ENCODE measurements around the gene MIDN.
A peak's percentile ranks its signal among the peaks of the same experiment; 100 is the strongest.

The MIDN gene

GRCh38 chr19:1250437-1251260 lies 2.3 kb downstream of the MIDN start:
- peaks cover 69% of the 10 kb centered on the region for H3K36me3 Mint-ChIP-seq (ENCODE audit: insufficient read depth)
- H3K4me1 Mint-ChIP-seq (ENCODE audit: low read depth in 2 of 2) = peaks cover 5 to 17% of the 10 kb centered on the region in 2 donors
- DNase-seq = peak; percentile 61 to 65 (median 61)
- no peak for ATAC-seq (replicated peaks)
- peak overlapping the region; percentile 95 to 97 for H3K27ac Mint-ChIP-seq
- no peaks in the 10 kb centered on the region for H3K27me3 Mint-ChIP-seq
- H3K4me3 Mint-ChIP-seq = peak overlapping the region; percentile 91 to 95
- H3K9me3 Mint-ChIP-seq = no peaks in the 10 kb centered on the region

GRCh38 chr19:1251330-1252220 lies 3.2 kb downstream of the MIDN start:
- H3K27me3 Mint-ChIP-seq = no peaks in the 10 kb centered on the region
- no peaks in the 10 kb centered on the region for H3K9me3 Mint-ChIP-seq
- peaks cover 76% of the 10 kb centered on the region for H3K36me3 Mint-ChIP-seq (ENCODE audit: insufficient read depth)
- no peak for ATAC-seq (replicated peaks)
- peak overlapping the region; percentile 95 to 97 for H3K27ac Mint-ChIP-seq
- H3K4me1 Mint-ChIP-seq (ENCODE audit: low read depth in 2 of 2) = peaks cover 5 to 17% of the 10 kb centered on the region in 2 donors
- H3K4me3 Mint-ChIP-seq = peak overlapping the region; percentile 91 to 95
- DNase-seq = peak; percentile 48 to 56 (median 51)

GRCh38 chr19:1252221-1252820 lies 3.9 kb downstream of the MIDN start:
- DNase-seq = peak; percentile 65 to 67 (median 66)
- H3K9me3 Mint-ChIP-seq = no peaks in the 10 kb centered on the region
- peaks cover 5 to 18% of the 10 kb centered on the region in 2 donors for H3K4me1 Mint-ChIP-seq (ENCODE audit: low read depth in 2 of 2)
- no peaks in the 10 kb centered on the region for H3K27me3 Mint-ChIP-seq
- H3K27ac Mint-ChIP-seq = peak overlapping the region; percentile 95 to 97
- H3K36me3 Mint-ChIP-seq (ENCODE audit: insufficient read depth) = peaks cover 76% of the 10 kb centered on the region
- ATAC-seq (replicated peaks) = peak; percentile 19
- H3K4me3 Mint-ChIP-seq = peak overlapping the region; percentile 91 to 95

- Mint-ChIP-seq H3K4me1 (ENCODE audit: low read depth in 2 of 2) (peaks cover 12 to 23% of the 10 kb centered on the region in 2 donors), H3K27me3 (no peaks in the 10 kb centered on the region), H3K27ac (peak overlapping the region; percentile 95 to 97), H3K9me3 (no peaks in the 10 kb centered on the region), H3K36me3 (ENCODE audit: insufficient read depth) (peaks cover 81% of the 10 kb centered on the region), H3K4me3 (peak overlapping the region; percentile 91 to 95)
- ATAC-seq (replicated peaks) (peak; percentile 26), DNase-seq (peak; percentile 75 to 78 (median 78))
These were observed 4.6 kb downstream of the MIDN start for GRCh38 chr19:1252821-1253513.

- DNase-seq = no peak
- Mint-ChIP-seq H3K27ac (peak overlapping the region; percentile 95 to 97), H3K9me3 (no peaks in the 10 kb centered on the region), H3K36me3 (ENCODE audit: insufficient read depth) (peaks cover 87% of the 10 kb centered on the region), H3K4me3 (peak overlapping the region; percentile 91 to 95), H3K4me1 (ENCODE audit: low read depth in 2 of 2) (peaks cover 14 to 24% of the 10 kb centered on the region in 2 donors), H3K27me3 (no peaks in the 10 kb centered on the region)
- ATAC-seq (replicated peaks) = no peak
These were observed 5.2 kb downstream of the MIDN start for GRCh38 chr19:1253514-1254080.

- ATAC-seq (replicated peaks) (no peak), DNase-seq (no peak)
- Mint-ChIP-seq H3K27ac (no peak overlapping the region), H3K4me1 (ENCODE audit: low read depth in 2 of 2) (peaks cover 19 to 26% of the 10 kb centered on the region in 2 donors), H3K36me3 (ENCODE audit: insufficient read depth) (peaks cover 92% of the 10 kb centered on the region), H3K9me3 (no peaks in the 10 kb centered on the region), H3K27me3 (no peaks in the 10 kb centered on the region), H3K4me3 (peak overlapping the region; percentile 44 to 91)
These were observed 5.7 kb downstream of the MIDN start for GRCh38 chr19:1254081-1254527.

- ATAC-seq (replicated peaks) = no peak
- H3K4me1 Mint-ChIP-seq (ENCODE audit: low read depth in 2 of 2) = peaks cover 23 to 31% of the 10 kb centered on the region in 2 donors
- no peaks in the 10 kb centered on the region for H3K9me3 Mint-ChIP-seq
- peak overlapping the region; percentile 44 to 91 for H3K4me3 Mint-ChIP-seq
- no peaks in the 10 kb centered on the region for H3K27me3 Mint-ChIP-seq
- H3K27ac Mint-ChIP-seq = peak overlapping the region; percentile 19 to 90
- DNase-seq = no peak
- peaks cover 96% of the 10 kb centered on the region for H3K36me3 Mint-ChIP-seq (ENCODE audit: insufficient read depth)
These were observed 6.3 kb downstream of the MIDN start for GRCh38 chr19:1254530-1255185.

GRCh38 chr19:1255186-1256161 lies 7.1 kb downstream of the MIDN start:
- Mint-ChIP-seq H3K27me3 (no peaks in the 10 kb centered on the region), H3K36me3 (ENCODE audit: insufficient read depth) (peaks cover 100% of the 10 kb centered on the region), H3K4me3 (peak overlapping the region; percentile 44 to 91), H3K9me3 (no peaks in the 10 kb centered on the region), H3K27ac (peak overlapping the region; percentile 19 to 90), H3K4me1 (ENCODE audit: low read depth in 2 of 2) (peaks cover 27 to 33% of the 10 kb centered on the region in 2 donors)
- DNase-seq (no peak), ATAC-seq (replicated peaks) (no peak)

GRCh38 chr19:1256646-1257474 lies 8.5 kb downstream of the MIDN start:
- Mint-ChIP-seq H3K27ac (peak overlapping the region; percentile 76 to 99), H3K36me3 (ENCODE audit: insufficient read depth) (peaks cover 100% of the 10 kb centered on the region), H3K4me3 (peak overlapping the region; percentile 89 to 94), H3K4me1 (ENCODE audit: low read depth in 2 of 2) (peaks cover 37 to 38% of the 10 kb centered on the region in 2 donors), H3K27me3 (no peaks in the 10 kb centered on the region), H3K9me3 (no peaks in the 10 kb centered on the region)
- DNase-seq (no peak), ATAC-seq (replicated peaks) (no peak)

GRCh38 chr19:1257475-1258162 lies 9.2 kb downstream of the MIDN start:
- DNase-seq = no peak
- Mint-ChIP-seq H3K4me3 (peak overlapping the region; percentile 89 to 94), H3K27ac (peak overlapping the region; percentile 76 to 99), H3K4me1 (ENCODE audit: low read depth in 2 of 2) (peaks cover 39 to 42% of the 10 kb centered on the region in 2 donors), H3K9me3 (no peaks in the 10 kb centered on the region), H3K27me3 (no peaks in the 10 kb centered on the region), H3K36me3 (ENCODE audit: insufficient read depth) (peaks cover 95% of the 10 kb centered on the region)
- ATAC-seq (replicated peaks) = no peak

Data from effector memory CD8-positive, alpha-beta T cell (primary cell).